ENCODE results near the gene PAX4.

The PAX4 gene, protein sequence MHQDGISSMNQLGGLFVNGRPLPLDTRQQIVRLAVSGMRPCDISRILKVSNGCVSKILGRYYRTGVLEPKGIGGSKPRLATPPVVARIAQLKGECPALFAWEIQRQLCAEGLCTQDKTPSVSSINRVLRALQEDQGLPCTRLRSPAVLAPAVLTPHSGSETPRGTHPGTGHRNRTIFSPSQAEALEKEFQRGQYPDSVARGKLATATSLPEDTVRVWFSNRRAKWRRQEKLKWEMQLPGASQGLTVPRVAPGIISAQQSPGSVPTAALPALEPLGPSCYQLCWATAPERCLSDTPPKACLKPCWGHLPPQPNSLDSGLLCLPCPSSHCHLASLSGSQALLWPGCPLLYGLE

DNA sequence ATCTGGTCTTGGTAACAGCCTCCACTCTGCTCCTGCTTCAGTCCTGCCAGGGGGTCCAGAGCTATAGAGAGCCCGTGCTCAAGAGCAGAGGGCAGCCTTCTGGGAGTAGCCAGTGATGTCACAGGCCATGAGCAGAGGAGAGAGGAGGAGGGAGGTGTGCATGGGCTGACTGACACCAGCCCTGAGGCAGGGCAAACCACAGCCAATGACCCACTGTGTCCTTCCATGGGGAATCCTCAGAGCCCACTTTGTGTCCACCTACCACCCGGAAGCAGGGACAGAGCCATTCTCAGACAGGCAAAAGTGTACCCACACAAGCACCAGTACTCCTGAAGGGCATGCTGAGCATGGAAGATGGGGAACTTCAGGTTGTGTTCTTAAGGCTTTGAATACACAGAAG, at the start of gene PAX4:
PAX4 (minus strand) TSS at position 101 of the 400 bp plus-strand sequence. CDS start 2,214 bp downstream, outside the sequence.
- DNase-seq: no peak

DNA sequence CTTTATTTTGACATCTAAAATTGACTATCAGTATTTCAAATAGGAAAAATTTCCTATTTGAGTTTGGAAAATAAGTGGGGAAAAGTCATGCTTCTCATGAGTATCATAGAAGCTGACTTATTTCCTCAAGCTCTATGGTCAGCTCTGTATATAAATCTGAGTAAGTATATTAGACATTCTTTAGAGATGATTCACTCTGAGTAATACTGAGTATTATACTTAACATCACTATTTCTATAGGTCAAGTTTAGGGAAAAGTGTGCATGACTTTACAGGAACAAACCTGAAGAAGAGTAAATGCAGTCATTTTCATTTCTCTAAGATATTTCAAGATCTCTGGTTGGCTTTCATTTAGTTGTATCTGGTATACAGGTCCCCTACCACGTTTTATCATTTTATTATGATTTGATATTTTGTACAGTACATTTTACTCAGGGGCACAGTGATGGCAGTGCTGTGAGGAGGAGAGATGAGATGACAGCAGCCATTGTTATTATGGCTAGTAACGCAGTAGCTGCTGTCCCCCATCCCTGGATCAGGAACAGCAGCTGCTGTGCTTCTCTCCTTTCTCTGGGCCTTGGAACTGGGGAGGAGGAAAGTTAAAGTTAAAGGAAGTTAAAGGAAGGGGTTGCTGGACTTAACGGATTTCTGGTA, 49.2 kb upstream of the PAX4 start:
- DNase-seq: no peak

DNA sequence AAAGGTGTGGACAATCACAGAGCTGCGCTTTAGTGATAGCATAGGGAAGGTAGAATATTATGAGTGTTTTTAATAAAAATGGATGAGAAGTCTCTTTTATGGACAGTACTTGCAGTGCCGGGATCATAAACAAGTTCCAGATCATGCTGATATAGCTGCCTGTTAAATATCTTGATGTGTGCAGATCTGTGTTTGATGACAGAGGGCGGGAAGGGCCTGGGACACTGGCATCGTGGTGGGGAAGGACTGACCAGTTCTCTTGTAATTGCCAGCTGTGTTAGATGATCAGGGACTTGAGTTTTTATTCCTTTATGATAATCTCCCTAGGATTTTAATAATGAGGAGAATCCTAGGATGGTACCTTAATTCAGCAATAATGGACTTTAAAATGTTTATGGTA, 48.7 kb upstream of the PAX4 start:
- no peak for DNase-seq

- no peak for DNase-seq
Observed at GRCh38 chr7:127665922-127666321, 48.0 kb upstream of the PAX4 start.

DNA sequence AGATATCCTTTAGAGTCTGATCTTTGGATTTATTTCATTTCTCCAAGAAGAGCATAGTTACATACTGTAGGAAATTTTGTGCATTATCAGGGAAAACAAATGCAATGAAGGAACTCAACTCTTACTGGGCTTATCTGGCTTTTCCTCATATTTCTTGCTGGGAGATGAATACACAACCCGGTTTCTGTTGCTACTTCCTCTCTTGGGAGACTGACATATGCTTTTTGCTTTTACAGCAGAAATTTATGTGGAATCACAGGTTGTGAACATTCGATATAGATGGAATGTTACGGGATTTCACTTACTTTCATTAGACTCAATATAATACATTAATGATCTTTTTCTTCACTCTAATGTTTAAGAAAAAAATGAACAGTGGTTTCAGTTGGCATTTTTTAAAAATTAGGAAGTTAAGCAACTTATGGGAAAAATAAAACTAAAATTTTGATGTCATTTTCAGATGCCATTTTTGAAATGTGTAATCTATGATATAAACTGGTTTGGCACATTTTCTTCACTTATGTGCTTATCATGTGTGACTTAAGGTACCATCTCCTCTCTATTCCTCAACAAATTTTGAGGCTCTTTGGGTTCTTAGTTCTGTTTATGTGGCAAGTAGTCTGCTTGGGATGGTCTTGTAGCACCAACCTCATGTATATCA, 41.2 kb upstream of the PAX4 start:
- no peak for DNase-seq

- no peak for DNase-seq
Observed at GRCh38 chr7:127657500-127657899, 39.6 kb upstream of the PAX4 start.

GRCh38 chr7:127655720-127656119, 37.8 kb upstream of the PAX4 start:
- DNase-seq: no peak

DNA sequence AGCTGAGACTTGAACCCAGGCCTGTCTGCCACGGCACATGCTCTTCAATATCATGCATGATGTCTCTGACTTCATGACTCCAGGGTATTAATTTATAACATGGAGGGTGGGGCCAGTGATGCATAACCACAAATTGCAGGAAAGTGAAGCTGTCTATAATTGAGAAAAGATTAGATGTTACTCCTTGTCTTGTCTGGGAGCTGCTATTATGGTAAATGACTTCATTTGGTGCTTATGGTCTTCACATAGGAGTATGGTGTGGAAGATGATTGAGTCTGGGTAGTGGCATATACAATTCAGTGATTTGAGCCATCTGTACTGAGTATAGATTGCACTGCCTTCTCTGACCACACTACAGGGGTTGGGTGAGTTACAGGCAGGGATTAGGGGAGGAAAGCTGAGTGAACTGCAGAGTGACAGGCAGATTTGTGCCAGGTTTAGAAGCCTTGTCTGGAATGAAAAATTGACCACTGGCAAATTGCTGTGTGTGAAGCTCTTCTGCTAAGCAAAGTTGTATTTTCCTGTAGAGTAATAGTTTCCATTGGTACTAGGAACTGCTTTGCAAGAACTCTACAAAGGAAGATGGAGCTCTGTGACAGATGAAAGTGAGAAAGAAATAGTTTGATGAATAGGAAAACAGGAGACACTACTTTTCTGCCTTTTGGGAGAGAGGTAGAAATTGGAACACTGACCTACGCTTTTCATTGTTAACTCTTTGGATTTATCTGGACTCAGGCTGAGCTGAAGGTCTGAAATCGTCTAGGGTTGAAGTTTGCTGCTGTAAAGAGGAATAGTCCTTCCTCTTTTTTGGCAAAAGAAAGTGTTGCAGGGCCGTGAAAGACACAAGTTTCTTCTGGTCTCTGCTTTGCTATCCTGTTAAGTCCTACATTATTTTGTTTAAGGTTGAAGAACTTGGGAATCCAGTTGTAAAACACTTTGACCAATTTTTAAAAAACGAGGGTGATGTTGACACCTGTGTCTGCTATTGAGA, 36.8 kb upstream of the PAX4 start:
- no peak for DNase-seq

- no peak for DNase-seq
Observed at GRCh38 chr7:127653396-127653795, 35.5 kb upstream of the PAX4 start.

GRCh38 chr7:127652333-127653248, 34.6 kb upstream of the PAX4 start:
- DNase-seq: no peak

GRCh38 chr7:127651556-127652332, 33.8 kb upstream of the PAX4 start, which contains the start of gene SND1:
Gene SND1, plus strand, starts transcription at chr7:127652194. Its CDS starts 180 bp downstream, at chr7:127652374.
- peak; percentile 92 for DNase-seq

- no peak for DNase-seq
Observed at GRCh38 chr7:127650847-127651555, 33.1 kb upstream of the PAX4 start.

- no peak for DNase-seq
Observed at GRCh38 chr7:127648986-127649385, 31.0 kb upstream of the PAX4 start.

DNA sequence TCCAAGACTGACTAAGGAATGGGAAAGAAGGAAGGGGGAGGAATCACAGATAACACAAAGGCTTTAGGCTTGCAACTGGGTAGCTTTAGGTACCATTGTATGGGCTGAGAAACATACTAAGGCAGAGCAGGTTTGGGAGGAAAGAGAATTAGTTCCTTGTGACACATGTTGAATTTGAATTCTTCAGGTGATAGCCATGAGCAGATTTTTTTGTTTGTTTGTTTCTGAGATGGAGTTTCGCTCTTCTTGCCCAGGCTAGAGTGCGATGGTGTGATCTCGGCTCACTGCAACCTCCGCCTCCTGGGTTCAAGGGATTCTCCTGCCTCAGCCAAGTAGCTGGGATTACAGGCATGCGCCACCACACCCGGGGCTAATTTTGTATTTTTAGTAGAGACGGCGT, 29.7 kb upstream of the PAX4 start:
- no peak for DNase-seq

GRCh38 chr7:127644484-127644883, 26.5 kb upstream of the PAX4 start:
- DNase-seq: no peak

GRCh38 chr7:127638197-127638596, 20.3 kb upstream of the PAX4 start:
- DNase-seq: no peak

GRCh38 chr7:127635659-127636285, 17.8 kb upstream of the PAX4 start:
- DNase-seq: no peak

GRCh38 chr7:127632276-127632910, 14.5 kb upstream of the PAX4 start:
- DNase-seq: no peak

DNA sequence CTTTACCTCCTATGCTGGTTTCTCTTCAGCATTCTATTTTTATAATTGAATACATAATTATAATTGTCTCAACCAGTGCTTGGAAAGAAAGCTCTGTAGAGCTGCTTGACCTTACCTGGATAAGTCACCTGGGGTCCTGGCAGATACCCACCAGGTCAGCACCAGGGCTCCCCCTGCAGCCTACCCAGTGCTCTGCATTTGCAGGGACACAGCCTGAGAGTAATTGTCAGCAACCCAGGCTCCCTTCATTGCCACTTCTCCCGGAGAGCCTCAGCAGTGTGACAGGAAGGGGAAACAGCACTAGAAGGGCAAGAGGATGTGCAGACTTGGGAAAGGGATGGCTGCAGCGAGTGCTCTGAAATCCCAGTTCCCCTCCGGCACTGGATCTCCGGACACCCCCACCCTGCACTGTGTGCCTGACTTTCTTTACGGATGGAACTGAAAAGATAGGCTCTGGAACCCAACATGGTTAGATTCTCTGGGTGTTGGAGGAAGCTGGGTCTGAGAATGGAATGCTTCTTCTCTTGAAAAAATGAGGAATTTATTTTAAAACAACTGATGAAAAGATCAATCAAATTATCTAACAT, 11.4 kb upstream of the PAX4 start:
- no peak for DNase-seq

Data from cortex of kidney (tissue), 1 donor.